ENCODE measurements around the gene RGS7. TPM values are rescaled to one million over a fixed set of nuclear protein-coding genes. Genes with fewer than 3 reads are reported as not detected.

RGS7 gene
- total RNA-seq, 1 experiment from 2014 or later = 0.10 TPM

DNA sequence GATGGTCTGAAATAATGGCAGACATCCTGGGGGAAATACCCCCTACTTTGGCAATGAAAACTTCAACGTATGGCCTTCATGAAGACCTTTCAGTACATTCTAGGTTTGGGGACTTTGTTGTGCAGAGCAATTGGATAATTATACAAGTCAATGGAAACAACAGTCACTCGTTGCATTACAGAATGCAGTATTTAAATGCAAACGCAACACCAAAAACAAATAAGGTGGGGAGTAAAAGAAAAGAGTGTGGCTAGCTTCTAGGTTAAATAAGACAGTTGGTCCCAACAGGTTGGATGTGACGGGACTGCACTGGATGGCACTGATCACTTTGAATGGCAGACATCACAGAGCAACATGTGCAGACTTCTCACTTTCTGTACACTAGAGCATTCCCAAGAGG, 386.8 kb downstream of the RGS7 start:
- Histone ChIP-seq H3K27ac (ENCODE audit: low read length) (no peak overlapping the region), H3K36me3 (ENCODE audit: control insufficient read depth, insufficient read depth, low read length) (no peaks in the 10 kb centered on the region), H3K4me3 (ENCODE audit: low read depth in 2 of 2, low read length in 2 of 2) (no peak overlapping the region), H3K9me3 (ENCODE audit: control insufficient read depth, insufficient read depth, low read depth, low read length) (no peaks in the 10 kb centered on the region), H3K4me1 (ENCODE audit: control insufficient read depth, insufficient read depth, low read length) (no peaks in the 10 kb centered on the region), H3K27me3 (ENCODE audit: control insufficient read depth, insufficient read depth, low read length) (no peaks in the 10 kb centered on the region)
- BruUV-seq (replicated peaks) = no TSS peak
- POLR2A ChIA-PET = no interaction called here
- CTCF ChIA-PET = no interaction called here
- no peak for ATAC-seq
- TF ChIP-seq, protein P1, sequence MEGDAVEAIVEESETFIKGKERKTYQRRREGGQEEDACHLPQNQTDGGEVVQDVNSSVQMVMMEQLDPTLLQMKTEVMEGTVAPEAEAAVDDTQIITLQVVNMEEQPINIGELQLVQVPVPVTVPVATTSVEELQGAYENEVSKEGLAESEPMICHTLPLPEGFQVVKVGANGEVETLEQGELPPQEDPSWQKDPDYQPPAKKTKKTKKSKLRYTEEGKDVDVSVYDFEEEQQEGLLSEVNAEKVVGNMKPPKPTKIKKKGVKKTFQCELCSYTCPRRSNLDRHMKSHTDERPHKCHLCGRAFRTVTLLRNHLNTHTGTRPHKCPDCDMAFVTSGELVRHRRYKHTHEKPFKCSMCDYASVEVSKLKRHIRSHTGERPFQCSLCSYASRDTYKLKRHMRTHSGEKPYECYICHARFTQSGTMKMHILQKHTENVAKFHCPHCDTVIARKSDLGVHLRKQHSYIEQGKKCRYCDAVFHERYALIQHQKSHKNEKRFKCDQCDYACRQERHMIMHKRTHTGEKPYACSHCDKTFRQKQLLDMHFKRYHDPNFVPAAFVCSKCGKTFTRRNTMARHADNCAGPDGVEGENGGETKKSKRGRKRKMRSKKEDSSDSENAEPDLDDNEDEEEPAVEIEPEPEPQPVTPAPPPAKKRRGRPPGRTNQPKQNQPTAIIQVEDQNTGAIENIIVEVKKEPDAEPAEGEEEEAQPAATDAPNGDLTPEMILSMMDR (IDR thresholded peaks at IDR 0.05) = no peak
- TF ChIP-seq SIN3A (IDR thresholded peaks at IDR 0.05; ENCODE audit: borderline replicate concordance, insufficient read depth, low read depth, low read length) = no peak
- TF ChIP-seq, protein P2, sequence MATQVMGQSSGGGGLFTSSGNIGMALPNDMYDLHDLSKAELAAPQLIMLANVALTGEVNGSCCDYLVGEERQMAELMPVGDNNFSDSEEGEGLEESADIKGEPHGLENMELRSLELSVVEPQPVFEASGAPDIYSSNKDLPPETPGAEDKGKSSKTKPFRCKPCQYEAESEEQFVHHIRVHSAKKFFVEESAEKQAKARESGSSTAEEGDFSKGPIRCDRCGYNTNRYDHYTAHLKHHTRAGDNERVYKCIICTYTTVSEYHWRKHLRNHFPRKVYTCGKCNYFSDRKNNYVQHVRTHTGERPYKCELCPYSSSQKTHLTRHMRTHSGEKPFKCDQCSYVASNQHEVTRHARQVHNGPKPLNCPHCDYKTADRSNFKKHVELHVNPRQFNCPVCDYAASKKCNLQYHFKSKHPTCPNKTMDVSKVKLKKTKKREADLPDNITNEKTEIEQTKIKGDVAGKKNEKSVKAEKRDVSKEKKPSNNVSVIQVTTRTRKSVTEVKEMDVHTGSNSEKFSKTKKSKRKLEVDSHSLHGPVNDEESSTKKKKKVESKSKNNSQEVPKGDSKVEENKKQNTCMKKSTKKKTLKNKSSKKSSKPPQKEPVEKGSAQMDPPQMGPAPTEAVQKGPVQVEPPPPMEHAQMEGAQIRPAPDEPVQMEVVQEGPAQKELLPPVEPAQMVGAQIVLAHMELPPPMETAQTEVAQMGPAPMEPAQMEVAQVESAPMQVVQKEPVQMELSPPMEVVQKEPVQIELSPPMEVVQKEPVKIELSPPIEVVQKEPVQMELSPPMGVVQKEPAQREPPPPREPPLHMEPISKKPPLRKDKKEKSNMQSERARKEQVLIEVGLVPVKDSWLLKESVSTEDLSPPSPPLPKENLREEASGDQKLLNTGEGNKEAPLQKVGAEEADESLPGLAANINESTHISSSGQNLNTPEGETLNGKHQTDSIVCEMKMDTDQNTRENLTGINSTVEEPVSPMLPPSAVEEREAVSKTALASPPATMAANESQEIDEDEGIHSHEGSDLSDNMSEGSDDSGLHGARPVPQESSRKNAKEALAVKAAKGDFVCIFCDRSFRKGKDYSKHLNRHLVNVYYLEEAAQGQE (IDR thresholded peaks at IDR 0.05; ENCODE audit: insufficient read depth in 1 of 2, low read depth in 2 of 2, low read length in 1 of 2) = no peak
- TF ChIP-seq POLR2AphosphoS5 (IDR thresholded peaks at IDR 0.05; ENCODE audit: low read depth, low read length) = no peak
- no peak for TF ChIP-seq TCF7L2 (IDR thresholded peaks at IDR 0.05; ENCODE audit: low read depth, low read length)
- intact Hi-C loops (cut with micrococcal nuclease; ENCODE audit: unreplicated experiment) (no loop called here), in situ Hi-C loops (cut with HindIII; ENCODE audit: low pct_unique_long_range_greater_than_20kb, low sequenced_read_pairs) (no loop called here)
- DNase-seq (ENCODE audit: low read depth, low spot score) = no peak

DNA sequence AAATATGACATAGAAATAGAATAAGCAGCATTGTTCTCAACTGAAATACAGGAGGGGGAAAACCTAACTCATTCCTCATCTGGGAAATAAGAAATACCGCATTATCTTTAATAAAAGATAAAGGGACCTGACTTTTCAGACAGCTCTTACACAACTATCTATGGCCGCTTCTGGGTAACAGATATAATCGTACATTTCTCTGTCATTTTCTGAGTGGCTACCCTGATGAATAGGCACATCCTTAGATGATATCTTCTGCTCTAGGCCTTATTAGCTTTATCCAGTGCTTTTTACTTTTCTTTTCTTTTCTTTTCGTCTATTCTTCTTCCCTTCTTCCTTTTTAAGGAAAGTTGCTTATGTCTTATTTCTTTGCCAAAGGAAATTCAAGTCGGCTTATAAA, 388.1 kb downstream of the RGS7 start:
- intact Hi-C loops (cut with micrococcal nuclease; ENCODE audit: unreplicated experiment) = loop anchor here (5.0 kb wide), 1 partner anchor 513 kb away; no protein-coding TSS in a partner anchor
- CTCF ChIA-PET = no interaction called here
- no peak for ATAC-seq

More for the DNA sequence above, 388.1 kb downstream of the RGS7 start:
- Histone ChIP-seq H3K4me1 (ENCODE audit: control insufficient read depth, insufficient read depth, low read length) (no peaks in the 10 kb centered on the region), H3K9me3 (ENCODE audit: control insufficient read depth, insufficient read depth, low read depth, low read length) (no peaks in the 10 kb centered on the region), H3K27me3 (ENCODE audit: control insufficient read depth, insufficient read depth, low read length) (no peaks in the 10 kb centered on the region), H3K4me3 (ENCODE audit: low read depth in 2 of 2, low read length in 2 of 2) (no peak overlapping the region), H3K36me3 (ENCODE audit: control insufficient read depth, insufficient read depth, low read length) (no peaks in the 10 kb centered on the region), H3K27ac (ENCODE audit: low read length) (no peak overlapping the region)
- no peak for DNase-seq (ENCODE audit: low read depth, low spot score)
- TF ChIP-seq TCF7L2 (IDR thresholded peaks at IDR 0.05; ENCODE audit: low read depth, low read length) (no peak), POLR2AphosphoS5 (IDR thresholded peaks at IDR 0.05; ENCODE audit: low read depth, low read length) (no peak), SIN3A (IDR thresholded peaks at IDR 0.05; ENCODE audit: borderline replicate concordance, insufficient read depth, low read depth, low read length) (no peak)
- TF ChIP-seq, protein P1 (IDR thresholded peaks at IDR 0.05) = no peak
- TF ChIP-seq, protein P2 (IDR thresholded peaks at IDR 0.05; ENCODE audit: insufficient read depth in 1 of 2, low read depth in 2 of 2, low read length in 1 of 2) = no peak
- no TSS peak for BruUV-seq (replicated peaks)
- in situ Hi-C loops (cut with HindIII; ENCODE audit: low pct_unique_long_range_greater_than_20kb, low sequenced_read_pairs) = no loop called here
- POLR2A ChIA-PET = no interaction called here
